Heart left ventricle (tissue), 16 donors: Measurements from ENCODE around the gene TSPAN11. TPM values are rescaled to one million over a fixed set of nuclear protein-coding genes. Genes with fewer than 3 reads are reported as not detected.

Experiments used
- ATAC-seq, 4 donors: fragments of 200-7000 bp; cut with Tn5 transposase; one replicate each; pipeline ENCODE4 v1.9.1; 2020 to 2022; ENCODE audit warnings: moderate library complexity in 4 of 4, mild to moderate bottlenecking in 3 of 4, moderate number of reproducible peaks in 1 of 4
- DNase-seq, 5 donors: peaks; one replicate each; pipeline ENCODE4 v3.0.0-alpha.2; 2020
- H3K27ac ChIP-seq, 12 donors: fragments of 200-600 bp; sonication (generic) in 4 of 12; one replicate each; pipeline versions ENCODE4 v1.5.0 to v1.8.0; 2016 to 2022; ENCODE audit warnings: mild to moderate bottlenecking in 2 of 12
- H3K27me3 ChIP-seq, 9 donors: fragments of 200-600 bp; sonication (generic) in 2 of 9; one replicate each; pipeline versions ENCODE4 v1.5.1 to v1.8.0; 2016 to 2022; ENCODE audit warnings: mild to moderate bottlenecking in 3 of 9
- H3K36me3 ChIP-seq, 9 donors: fragments of 200-600 bp; sonication (generic) in 2 of 9; one replicate each; pipeline versions ENCODE4 v1.5.0 to v1.8.0; 2018 to 2022; ENCODE audit warnings: mild to moderate bottlenecking in 2 of 9
- H3K4me1 ChIP-seq, 12 donors: fragments of 200-600 bp; sonication (generic) in 4 of 12; one replicate each; pipeline versions ENCODE4 v1.5.0 to v1.8.0; 2016 to 2022; ENCODE audit warnings: mild to moderate bottlenecking in 3 of 12
- H3K4me3 ChIP-seq, 12 donors: fragments of 200-600 bp; sonication (generic) in 4 of 12; one replicate each; pipeline versions ENCODE4 v1.5.0 to v1.8.0; 2017 to 2022; ENCODE audit warnings: mild to moderate bottlenecking in 9 of 12, moderate library complexity in 4 of 12
- H3K9me3 ChIP-seq, 12 donors: fragments of 200-600 bp; sonication (generic) in 4 of 12; one replicate each; pipeline versions ENCODE4 v1.5.0 to v1.8.0; 2016 to 2022; ENCODE audit warnings: mild to moderate bottlenecking in 1 of 12
- CTCF ChIP-seq, 12 donors: fragments of 200-600 bp; sonication (generic) in 4 of 12; IDR thresholded peaks; one replicate each; pipeline versions ENCODE4 v1.5.0 to v1.8.0; 2018 to 2022; ENCODE audit warnings: antibody characterized with exemption in 12 of 12, mild to moderate bottlenecking in 5 of 12
- POLR2A ChIP-seq, 2 donors: fragments of 450-650 bp; IDR thresholded peaks; one replicate each; pipeline ENCODE4 v1.6.1; 2017; ENCODE audit warnings: antibody characterized with exemption in 2 of 2, mild to moderate bottlenecking in 2 of 2, moderate library complexity in 2 of 2
- WGBS, 4 donors: extraction: QIAGEN DNeasy Blood & Tissue Kit in 2 of 4; methylation state at CpG; one replicate each; pipeline versions ENCODE4 v1.1.5 to v1.1.7; 2013 to 2018; 5-methylcytosine and 5-hydroxymethylcytosine counted together
- intact Hi-C, 10 donors: fragments of 100-400 bp; cut with DNase I; formaldehyde crosslinking; loops; one replicate each; pipeline versions ENCODE4 v1.11.1 to v1.14.2; 2022
- polyA plus RNA-seq, 2 donors: library from polyadenylated mRNA; stranded (reverse); fragments of 200-250 nt; gene quantifications; one replicate each; pipeline ENCODE4 v1.2.3, GENCODE V29; 2013
- total RNA-seq, 9 donors: library from RNA; depleted of rRNA in 2 of 9; stranded (reverse); fragments of >200 nt in 2 of 9; fragmentation: NEBNext Ultra II Directional in 3 of 9; extraction: Animal tissue kit (Norgen Biotek cat#: 25700) in 3 of 9; gene quantifications; one replicate each; pipeline versions ENCODE4 v1.1.0 to v1.2.4, GENCODE V29; 2016 to 2023
- donor health status: ischemic (EF 13 %, LVEDD 7.1; RV severe dilation, severe dysfunction).
- donor health status: healthy with polysubstance abuse.
- donor health status: DM: no; HTN: yes; CAD: no.
- donor health status: DM: no; HTN: no; CAD: no.
- donor health status: ischemic (EF 25% LVEDD 6.9; RV normal size, moderate dysfunction).
- donor health status: ischemic (EF 25% LVEDD 5.7; RV mildly dilated, moderate dysfunction).
- donor health status: healthy.
- donor health status: DM: yes; HTN: yes; CAD: no.
- donor health status: ischemic (EF 35%, LVEDD 5.7; RV mildly dilated, moderate dysfunction).
- donor health status: nonischemic (EF 11% LVEDD 7.7; RV severe dilation, severe dysfunction).
- donor health status: DM: yes; HTN: yes; CAD: no.
- donor health status: PGD.
- donor health status: ischemic (EF 29% LVEDD 5.4; RV normal size, mild dysfunction).
- donor health status: nonischemic (EF 23%, LVEDD 6.1; RV moderate dilation, normal function).

Gene TSPAN11
- total and polyA plus RNA-seq, 11 donors: 0.49 to 4.2 (median 1.9) TPM

- peaks cover 0 to 37% (median 9%) of the 10 kb centered on the region in 12 donors for H3K4me1 ChIP-seq
Observed at GRCh38 chr12:31033681-31034080, 107.1 kb downstream of the TSPAN11 start.

GRCh38 chr12:31034372-31034771 is 107.8 kb downstream of the TSPAN11 start:
- no peak for ATAC-seq
- no peaks in the 10 kb centered on the region for H3K36me3 ChIP-seq
- TF ChIP-seq CTCF (IDR thresholded peaks at IDR 0.05) (no peak), POLR2A (IDR thresholded peaks at IDR 0.05) (no peak)
- H3K4me1 ChIP-seq: peaks cover 0 to 36% (median 8%) of the 10 kb centered on the region in 12 donors
- H3K27me3 ChIP-seq: no peaks in the 10 kb centered on the region
- no peak overlapping the region for H3K4me3 ChIP-seq
- DNase-seq: no peak
- intact Hi-C loops: no loop called here
- H3K27ac ChIP-seq: no peak overlapping the region
- no peaks in the 10 kb centered on the region for H3K9me3 ChIP-seq
- 65 to 83% (median 73%) methylated on average over 3 of the region's 3 CpGs for WGBS, 4 donors

More at GRCh38 chr12:31033681-31034080, 107.1 kb downstream of the TSPAN11 start:
- 68 to 79% (median 71%) methylated on average over 6 of the region's 6 CpGs for WGBS, 4 donors
- no peaks in the 10 kb centered on the region for H3K9me3 ChIP-seq
- no peak overlapping the region for H3K4me3 ChIP-seq
- H3K27ac ChIP-seq: no peak overlapping the region
- DNase-seq (no peak), ATAC-seq (no peak)
- intact Hi-C loops: no loop called here
- no peaks in the 10 kb centered on the region for H3K36me3 ChIP-seq
- H3K27me3 ChIP-seq: no peaks in the 10 kb centered on the region
- no peak for TF ChIP-seq POLR2A (IDR thresholded peaks at IDR 0.05)
- TF ChIP-seq CTCF (IDR thresholded peaks at IDR 0.05): no peak

- WGBS, 4 donors: 75 to 85% (median 79%) methylated on average over 4 of the region's 4 CpGs
- peaks cover 0 to 28% (median 2%) of the 10 kb centered on the region in 12 donors for H3K4me1 ChIP-seq
Observed at GRCh38 chr12:31035226-31035625, 108.7 kb downstream of the TSPAN11 start.

More at GRCh38 chr12:31035226-31035625, 108.7 kb downstream of the TSPAN11 start:
- H3K9me3 ChIP-seq: no peaks in the 10 kb centered on the region
- no peaks in the 10 kb centered on the region for H3K36me3 ChIP-seq
- ATAC-seq (no peak), DNase-seq (no peak)
- H3K27ac ChIP-seq: no peak overlapping the region
- TF ChIP-seq CTCF (IDR thresholded peaks at IDR 0.05) (no peak), POLR2A (IDR thresholded peaks at IDR 0.05) (no peak)
- no peaks in the 10 kb centered on the region for H3K27me3 ChIP-seq
- intact Hi-C loops: loop anchor here in 1 of 10 donors (5.0 kb wide), 1 partner anchor 68 kb away; no protein-coding TSS in a partner anchor
- no peak overlapping the region for H3K4me3 ChIP-seq
